CD4-positive, alpha-beta T cell treated with Interleukin-21 for 1 hour (primary cell): ENCODE data around the gene GOLGA6C.
"Not testable (repeated sequence)": the region's sequence is repeated elsewhere in the genome, so short reads cannot be mapped to it uniquely, and the experiment has no call there.

Source experiments
- DNase-seq: peaks from one replicate; pipeline ENCODE4 v3.0.0-alpha.2; 2020

GOLGA6C gene

GRCh38 chr15:75258620-75259343 lies 648 bp downstream of the GOLGA6C start:
- not testable (repeated sequence) for DNase-seq

DNA sequence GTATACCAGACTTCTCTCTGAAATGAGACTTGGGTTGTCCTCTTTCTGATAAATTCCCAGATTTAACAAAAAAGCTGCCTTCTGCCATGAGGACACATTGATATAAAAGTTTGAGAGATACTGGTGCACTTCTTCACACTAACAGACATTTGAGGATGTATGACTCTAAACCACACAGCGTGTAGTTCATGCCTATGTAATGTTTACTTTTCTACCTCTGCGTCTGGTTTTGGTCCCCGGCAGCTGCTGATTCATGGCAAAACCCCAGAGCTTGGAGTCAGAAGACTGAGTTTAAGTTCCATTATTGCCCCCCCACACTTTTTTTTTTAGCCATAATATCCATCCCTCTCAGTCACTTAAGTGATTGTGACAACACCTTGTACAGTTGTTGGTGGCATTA lies 1.7 kb downstream of the GOLGA6C start:
- not testable (repeated sequence) for DNase-seq

- DNase-seq, result not testable (repeated sequence)
Measured at GRCh38 chr15:75273751-75274359, 15.7 kb downstream of the GOLGA6C start.

DNA sequence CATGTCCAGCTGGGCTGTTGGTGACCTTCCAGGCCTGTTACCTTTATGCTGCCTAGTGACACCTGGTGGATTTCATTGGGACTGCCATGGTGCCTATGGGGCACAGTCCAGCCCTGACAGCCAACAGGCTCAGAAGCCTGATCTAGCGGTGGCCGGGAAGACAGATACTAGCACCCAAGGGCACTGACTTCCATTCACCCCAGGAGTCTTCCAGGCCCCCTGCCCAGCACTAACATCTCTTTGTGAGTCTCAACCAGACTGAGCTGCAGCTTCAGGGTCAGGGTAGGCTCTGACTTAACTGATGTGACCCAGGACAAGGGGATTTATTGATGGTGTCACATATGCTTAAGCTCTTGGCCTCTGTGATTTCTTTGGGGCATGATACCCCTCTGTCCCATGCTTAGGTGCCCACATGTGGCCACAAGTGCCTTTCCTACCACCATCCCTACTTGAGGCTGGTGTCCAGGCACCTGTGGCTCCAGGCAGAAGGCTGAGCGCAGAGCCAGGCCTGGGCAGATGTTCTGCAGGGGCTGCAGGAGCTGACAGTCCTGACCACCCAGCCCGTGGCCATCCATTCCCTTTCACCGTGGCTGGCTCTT lies 16.5 kb downstream of the GOLGA6C start:
- DNase-seq, result peak; percentile 55

DNA sequence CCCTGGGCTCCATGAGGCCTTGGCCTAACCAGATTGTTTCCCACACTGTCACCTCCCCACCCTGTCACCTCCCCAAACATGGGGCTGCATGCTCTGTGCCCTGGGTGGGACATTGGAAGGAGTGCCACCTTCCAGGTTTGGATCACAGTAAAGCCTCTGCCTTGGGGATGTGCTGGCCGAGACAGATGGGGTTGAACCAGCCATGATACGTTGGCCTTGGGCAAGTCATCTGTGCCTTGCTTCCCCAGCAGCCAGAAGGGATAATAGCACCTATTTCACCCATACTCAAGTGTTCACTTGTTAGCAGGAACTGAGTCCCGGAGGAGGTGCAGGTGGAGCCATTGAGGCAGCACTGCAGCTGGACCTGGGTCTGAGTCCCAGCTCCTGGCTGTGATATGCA lies 17.5 kb downstream of the GOLGA6C start:
- DNase-seq, result not testable (repeated sequence)

DNA sequence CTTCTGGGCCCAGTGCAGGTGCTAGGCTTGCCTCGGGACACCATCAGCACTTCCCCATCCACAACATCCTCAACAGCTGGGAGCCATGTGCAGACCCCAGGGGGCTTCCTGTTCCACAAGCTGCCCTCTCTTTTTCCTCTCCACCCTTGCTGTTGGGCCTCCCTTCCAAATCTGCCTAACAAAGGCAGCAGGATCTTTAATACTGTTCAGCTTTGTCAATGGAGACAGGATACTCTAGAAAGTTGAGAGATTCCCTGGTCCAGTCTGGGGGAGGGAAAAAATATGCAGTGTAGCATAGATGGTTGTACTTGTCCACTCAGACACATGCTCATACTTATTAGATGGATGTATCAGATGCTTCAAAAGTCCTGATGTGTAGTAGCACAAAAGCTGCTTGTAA lies 20.4 kb downstream of the GOLGA6C start:
- not testable (repeated sequence) for DNase-seq

DNA sequence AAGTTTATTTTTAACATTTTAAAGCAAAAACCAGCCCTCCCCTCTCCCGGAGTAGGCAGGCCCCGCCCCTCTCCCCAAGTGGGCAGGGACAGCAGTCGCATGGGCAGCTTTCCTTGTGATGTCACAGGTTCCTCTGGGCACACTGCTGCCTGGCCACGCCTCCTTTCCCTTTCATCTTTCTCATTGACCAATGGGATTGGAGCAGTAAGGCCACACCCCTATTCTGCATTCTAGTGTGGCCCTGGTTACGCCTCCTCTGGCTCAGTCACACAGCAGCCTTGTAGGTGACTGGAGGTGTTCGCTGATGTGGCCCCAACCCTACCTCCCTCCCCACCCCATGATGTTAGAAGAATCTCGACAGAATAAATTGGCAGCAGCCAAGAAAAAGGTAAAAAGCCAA lies 24.4 kb downstream of the GOLGA6C start, which contains the start of gene GOLGA6D:
Gene GOLGA6D (plus strand): TSS at position 264 of the 400 bp plus-strand sequence. CDS start 41 bp downstream, at position 305.
- DNase-seq, result peak; percentile 8

DNA sequence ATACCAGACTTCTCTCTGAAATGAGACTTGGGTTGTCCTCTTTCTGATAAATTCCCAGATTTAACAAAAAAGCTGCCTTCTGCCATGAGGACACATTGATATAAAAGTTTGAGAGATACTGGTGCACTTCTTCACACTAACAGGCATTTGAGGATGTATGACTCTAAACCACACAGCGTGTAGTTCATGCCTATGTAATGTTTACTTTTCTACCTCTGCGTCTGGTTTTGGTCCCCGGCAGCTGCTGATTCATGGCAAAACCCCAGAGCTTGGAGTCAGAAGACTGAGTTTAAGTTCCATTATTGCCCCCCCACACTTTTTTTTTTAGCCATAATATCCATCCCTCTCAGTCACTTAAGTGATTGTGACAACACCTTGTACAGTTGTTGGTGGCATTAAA lies 26.0 kb downstream of the GOLGA6C start:
- not testable (repeated sequence) for DNase-seq

DNA sequence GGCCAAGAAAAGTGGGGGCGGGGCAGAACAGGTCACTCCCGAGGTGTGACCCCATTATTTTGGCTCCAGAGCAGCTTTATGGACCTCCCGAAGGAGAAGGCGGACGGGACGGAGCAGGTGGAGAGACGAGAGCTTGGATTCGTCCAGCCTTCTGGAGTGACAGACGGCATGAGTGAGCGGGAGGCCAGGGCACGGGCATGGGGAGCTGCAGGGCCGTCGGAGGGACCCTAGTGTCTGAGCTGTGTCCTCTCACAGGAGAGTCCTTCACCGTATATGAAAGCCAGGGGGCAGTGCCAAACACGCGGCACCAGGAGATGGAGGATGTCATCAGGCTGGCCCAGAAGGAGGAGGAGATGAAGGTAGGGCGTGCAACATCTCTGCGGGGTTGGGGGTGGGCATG lies 35.5 kb downstream of the GOLGA6C start:
- DNase-seq, result not testable (repeated sequence)

GRCh38 chr15:75298541-75299310 lies 40.6 kb downstream of the GOLGA6C start:
- not testable (repeated sequence) for DNase-seq

- DNase-seq, result peak; percentile 65
Measured at GRCh38 chr15:75299311-75299688, 41.2 kb downstream of the GOLGA6C start.

- not testable (repeated sequence) for DNase-seq
Measured at GRCh38 chr15:75300026-75300425, 41.9 kb downstream of the GOLGA6C start.

- DNase-seq, result no peak
Measured at GRCh38 chr15:75302318-75302717, 44.2 kb downstream of the GOLGA6C start.

GRCh38 chr15:75302753-75303152 lies 44.6 kb downstream of the GOLGA6C start:
- not testable (repeated sequence) for DNase-seq

DNA sequence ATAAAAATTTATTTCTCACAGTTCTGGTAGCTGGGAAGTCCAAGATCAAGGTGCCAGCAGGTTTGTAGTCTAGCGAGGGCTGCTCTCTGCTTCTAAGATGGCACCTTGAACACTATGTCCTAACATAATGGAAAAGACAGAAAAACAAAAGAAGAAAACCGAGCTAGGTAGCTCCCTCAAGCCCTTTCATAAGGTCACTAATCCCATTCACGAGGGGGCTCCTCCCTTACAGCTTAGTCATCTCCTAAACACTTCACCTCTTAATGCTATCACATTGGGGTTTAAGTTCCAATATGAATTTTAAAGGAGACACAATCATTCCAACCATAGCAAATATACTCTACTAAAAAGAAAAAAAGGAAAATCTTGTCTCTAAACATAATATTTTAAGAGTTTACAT lies 48.1 kb downstream of the GOLGA6C start:
- DNase-seq, result no peak

GRCh38 chr15:75307778-75308390 lies 49.8 kb downstream of the GOLGA6C start:
- no peak for DNase-seq

- DNase-seq, result no peak
Measured at GRCh38 chr15:75309711-75310110, 51.6 kb downstream of the GOLGA6C start.

GRCh38 chr15:75312548-75312947 lies 54.4 kb downstream of the GOLGA6C start:
- DNase-seq, result not testable (repeated sequence)

DNA sequence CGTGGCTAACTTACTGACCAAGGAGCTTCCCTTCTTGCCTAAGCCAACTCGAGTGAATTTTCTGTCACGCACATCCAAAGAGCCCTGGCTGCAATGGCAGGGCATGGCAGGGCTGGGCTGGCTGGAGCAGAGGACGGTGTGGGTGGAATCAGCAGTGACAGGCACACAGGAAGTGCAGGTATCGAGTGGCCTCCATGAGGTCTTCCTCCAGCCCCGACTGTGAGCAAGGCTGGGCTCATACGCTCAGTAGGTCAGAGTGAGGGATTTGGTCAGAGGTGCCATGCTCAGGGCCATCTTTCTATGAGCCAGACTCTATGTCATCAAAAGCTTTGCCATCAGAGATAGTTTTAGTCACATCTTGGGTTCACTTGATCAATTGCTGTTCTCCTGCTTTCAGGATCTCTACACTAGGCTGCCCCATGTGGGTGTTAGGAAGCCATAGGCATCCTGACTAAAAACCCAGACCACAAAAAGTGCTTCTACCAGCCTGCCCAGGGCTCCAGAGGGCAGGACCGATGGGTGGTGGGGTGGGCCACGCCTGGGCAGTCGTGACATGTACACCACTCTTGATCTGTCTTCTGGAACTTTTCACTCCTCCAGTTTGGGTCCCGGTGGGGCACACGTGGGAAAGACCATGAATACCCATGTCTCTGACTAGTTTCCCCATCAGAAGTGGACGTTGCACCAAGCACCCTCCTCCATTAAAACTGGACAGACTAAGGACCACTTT lies 55.1 kb downstream of the GOLGA6C start:
- no peak for DNase-seq

GRCh38 chr15:75314552-75315290 lies 56.6 kb downstream of the GOLGA6C start:
- DNase-seq, result no peak

DNA sequence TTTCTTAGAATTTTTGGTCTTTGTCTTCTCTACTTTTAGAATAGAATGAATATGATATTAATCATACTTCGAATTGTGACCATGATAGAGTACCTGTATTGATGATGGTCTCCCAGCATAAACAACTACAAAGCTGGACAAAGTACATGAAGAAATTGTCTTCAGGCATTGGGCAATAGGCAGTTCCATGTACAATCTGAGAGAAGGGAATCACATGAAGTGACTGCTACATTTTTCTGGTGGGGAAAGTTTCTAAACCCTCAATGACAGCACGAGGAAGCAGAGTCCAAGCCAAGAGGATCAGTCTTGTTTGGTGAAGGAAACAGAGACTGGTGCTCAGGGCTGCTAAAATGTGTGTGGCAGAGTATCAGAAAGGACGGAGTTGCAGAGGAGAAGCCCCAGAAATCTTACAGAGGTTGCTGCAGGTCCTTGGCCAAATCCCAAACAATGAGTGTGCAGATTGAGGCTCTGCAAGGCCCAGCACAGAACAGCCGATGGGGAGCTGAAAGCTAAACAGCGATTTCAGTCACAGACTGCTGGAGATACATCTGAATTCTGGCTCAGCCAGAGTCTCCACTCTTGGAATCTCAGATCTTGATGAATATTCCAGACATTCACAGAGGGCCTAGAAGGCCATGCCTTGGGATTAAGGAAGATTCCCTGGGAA lies 61.2 kb downstream of the GOLGA6C start:
- not testable (repeated sequence) for DNase-seq
